Measurements from ENCODE around the gene DGKK.
"Not testable (repeated sequence)": the region's sequence is repeated elsewhere in the genome, so short reads cannot be mapped to it uniquely, and the experiment has no call there.

Gene DGKK

GRCh38 chrX:50403903-50404302 lies 66.7 kb downstream of the DGKK start:
- no peak overlapping the region for H3K27ac ChIP-seq (ENCODE audit: low read depth, low read length)
- H3K27me3 ChIP-seq (ENCODE audit: control insufficient read depth, insufficient read depth, low read length): no peaks in the 10 kb centered on the region

GRCh38 chrX:50402886-50403285 lies 67.7 kb downstream of the DGKK start:
- no peak overlapping the region for H3K4me3 ChIP-seq (ENCODE audit: low read length)
- H3K27me3 ChIP-seq (ENCODE audit: control insufficient read depth, insufficient read depth, low read length): no peaks in the 10 kb centered on the region
- no peak overlapping the region for H3K27ac ChIP-seq (ENCODE audit: low read depth, low read length)
- H3K4me1 ChIP-seq (ENCODE audit: control insufficient read depth, insufficient read depth, low read length): no peaks in the 10 kb centered on the region
- no peak overlapping the region for H3K9ac ChIP-seq (ENCODE audit: low read length)
- no peaks in the 10 kb centered on the region for H3K36me3 ChIP-seq (ENCODE audit: control insufficient read depth, insufficient read depth, low read length)

More at GRCh38 chrX:50403903-50404302, 66.7 kb downstream of the DGKK start:
- H3K4me1 ChIP-seq (ENCODE audit: control insufficient read depth, insufficient read depth, low read length): no peaks in the 10 kb centered on the region
- H3K36me3 ChIP-seq (ENCODE audit: control insufficient read depth, insufficient read depth, low read length): no peaks in the 10 kb centered on the region
- no peak overlapping the region for H3K4me3 ChIP-seq (ENCODE audit: low read length)
- H3K9ac ChIP-seq (ENCODE audit: low read length): no peak overlapping the region

- no peaks in the 10 kb centered on the region for H3K4me1 ChIP-seq (ENCODE audit: control insufficient read depth, insufficient read depth, low read length)
- no peak overlapping the region for H3K4me3 ChIP-seq (ENCODE audit: low read length)
- H3K27ac ChIP-seq (ENCODE audit: low read depth, low read length): no peak overlapping the region
- H3K9ac ChIP-seq (ENCODE audit: low read length): no peak overlapping the region
- H3K27me3 ChIP-seq (ENCODE audit: control insufficient read depth, insufficient read depth, low read length): no peaks in the 10 kb centered on the region
- H3K36me3 ChIP-seq (ENCODE audit: control insufficient read depth, insufficient read depth, low read length): no peaks in the 10 kb centered on the region
Observed at GRCh38 chrX:50393902-50394301, 76.7 kb downstream of the DGKK start.

DNA sequence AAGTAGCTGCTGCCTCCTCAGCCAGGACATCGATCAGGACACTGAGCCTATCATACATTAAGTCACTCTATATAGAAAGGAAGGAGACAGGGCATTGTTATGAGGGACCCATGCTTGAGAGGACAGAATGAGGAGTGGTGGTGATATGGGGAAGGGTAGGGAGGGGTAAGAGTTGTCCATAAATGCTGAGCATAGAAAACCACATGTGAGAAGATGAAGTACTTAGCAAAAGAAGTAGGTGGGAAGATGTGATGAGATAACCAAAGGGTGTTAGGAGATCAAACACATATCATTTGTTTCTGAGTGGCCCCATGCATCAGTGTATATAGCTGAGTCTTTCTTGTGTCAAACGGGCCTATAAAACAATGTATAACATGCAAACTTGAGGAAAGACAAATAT lies 84.1 kb downstream of the DGKK start:
- Histone ChIP-seq H3K27ac (ENCODE audit: low read depth, low read length) (no peak overlapping the region), H3K4me1 (ENCODE audit: control insufficient read depth, insufficient read depth, low read length) (no peaks in the 10 kb centered on the region), H3K4me3 (ENCODE audit: low read length) (no peak overlapping the region), H3K36me3 (ENCODE audit: control insufficient read depth, insufficient read depth, low read length) (no peaks in the 10 kb centered on the region), H3K9ac (ENCODE audit: low read length) (no peak overlapping the region), H3K27me3 (ENCODE audit: control insufficient read depth, insufficient read depth, low read length) (no peaks in the 10 kb centered on the region)

DNA sequence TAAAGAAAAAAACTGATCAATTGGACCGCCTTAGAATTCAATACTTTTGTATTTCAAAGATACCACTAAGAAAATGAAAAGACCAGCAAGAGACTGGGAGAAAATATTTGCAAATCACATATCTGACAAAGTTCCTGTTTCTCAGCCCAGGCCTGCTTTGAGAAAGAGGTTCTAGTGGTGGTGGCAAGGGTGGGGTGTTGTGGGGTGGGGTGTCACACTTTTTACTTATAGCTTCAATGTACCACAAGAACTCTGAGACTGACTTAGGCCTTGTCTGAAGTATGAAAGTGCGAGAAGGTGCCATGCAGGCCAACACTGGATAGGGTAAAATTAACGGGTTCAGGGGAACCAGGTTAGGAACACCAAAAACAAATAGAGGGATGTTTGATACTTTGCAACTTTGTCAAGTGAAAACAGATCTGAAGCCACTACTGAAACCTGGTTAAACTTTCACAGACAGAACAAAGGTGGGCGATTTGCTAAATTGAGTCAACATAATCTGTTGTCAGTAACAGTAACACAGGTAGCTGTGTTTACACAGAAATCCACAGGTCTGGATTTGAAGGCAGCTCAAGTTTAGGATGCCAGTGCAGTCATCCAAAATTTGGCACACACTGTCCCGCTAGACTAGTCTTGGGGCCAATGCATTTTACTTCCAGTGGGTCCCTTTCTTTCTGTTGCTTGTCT lies 88.8 kb downstream of the DGKK start:
- Histone ChIP-seq H3K4me3 (ENCODE audit: low read length) (no peak overlapping the region), H3K4me1 (ENCODE audit: control insufficient read depth, insufficient read depth, low read length) (no peaks in the 10 kb centered on the region), H3K9ac (ENCODE audit: low read length) (no peak overlapping the region), H3K27me3 (ENCODE audit: control insufficient read depth, insufficient read depth, low read length) (no peaks in the 10 kb centered on the region), H3K36me3 (ENCODE audit: control insufficient read depth, insufficient read depth, low read length) (no peaks in the 10 kb centered on the region), H3K27ac (ENCODE audit: low read depth, low read length) (no peak overlapping the region)

DNA sequence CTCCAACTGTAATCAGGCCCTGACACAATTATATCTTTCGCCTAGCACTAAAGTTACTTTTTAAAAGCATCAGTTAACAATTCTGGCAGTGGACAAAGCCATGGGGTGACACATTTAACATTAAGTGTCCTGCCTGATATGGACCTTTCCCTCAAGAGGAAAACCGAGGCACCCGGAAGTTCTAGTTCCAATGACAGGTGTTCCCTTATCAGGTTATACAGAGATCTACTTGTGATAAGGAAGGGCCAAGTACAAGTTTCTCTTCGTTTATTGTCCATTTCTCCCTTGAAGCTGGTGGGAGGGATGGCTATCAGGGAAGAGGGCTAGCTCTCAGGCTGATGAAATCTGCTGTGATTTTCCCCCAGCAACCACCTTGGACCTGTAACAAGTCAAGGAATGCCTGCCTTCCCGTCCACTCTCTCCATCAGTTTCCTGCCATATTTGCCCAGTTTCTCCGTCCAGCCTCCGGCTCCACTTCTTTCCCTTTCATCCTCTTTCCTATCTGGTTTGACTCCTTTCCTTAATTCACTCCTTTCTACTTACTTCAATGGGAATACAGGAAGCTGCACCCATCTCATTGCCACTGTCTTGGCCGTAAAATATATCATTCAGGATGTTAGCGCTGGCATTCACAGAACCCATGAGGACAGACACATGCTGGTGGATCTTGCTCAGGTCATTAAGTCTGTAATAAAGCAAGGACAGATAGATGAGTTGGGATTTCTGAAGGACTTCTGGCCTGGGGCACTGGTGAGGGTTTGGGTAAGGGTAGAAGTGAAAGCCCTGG lies 95.0 kb downstream of the DGKK start:
- H3K27me3 ChIP-seq (ENCODE audit: control insufficient read depth, insufficient read depth, low read length): no peaks in the 10 kb centered on the region
- H3K4me1 ChIP-seq (ENCODE audit: control insufficient read depth, insufficient read depth, low read length): no peaks in the 10 kb centered on the region
- H3K4me3 ChIP-seq (ENCODE audit: low read length): no peak overlapping the region
- no peak overlapping the region for H3K27ac ChIP-seq (ENCODE audit: low read depth, low read length)
- no peak overlapping the region for H3K9ac ChIP-seq (ENCODE audit: low read length)
- no peaks in the 10 kb centered on the region for H3K36me3 ChIP-seq (ENCODE audit: control insufficient read depth, insufficient read depth, low read length)

DNA sequence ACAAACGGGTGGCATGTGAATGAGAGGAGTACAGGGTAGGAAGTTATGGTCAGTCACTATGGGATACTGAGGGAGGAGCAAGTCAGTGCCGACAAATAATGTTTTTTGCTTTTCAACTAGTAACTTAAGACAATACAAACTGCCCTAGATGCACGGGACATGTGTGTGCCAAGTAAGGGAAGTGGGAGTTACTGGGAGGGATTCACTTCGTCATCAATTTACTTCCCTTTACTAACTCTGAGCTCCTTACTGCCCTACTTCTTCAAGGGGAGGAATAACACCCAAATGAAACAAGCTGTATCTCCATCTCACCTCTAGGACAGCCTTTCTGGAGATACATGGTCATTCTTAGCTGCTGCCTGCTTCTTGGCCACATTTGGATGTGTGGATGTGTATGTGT lies 97.7 kb downstream of the DGKK start:
- no peaks in the 10 kb centered on the region for H3K36me3 ChIP-seq (ENCODE audit: control insufficient read depth, insufficient read depth, low read length)
- no peaks in the 10 kb centered on the region for H3K27me3 ChIP-seq (ENCODE audit: control insufficient read depth, insufficient read depth, low read length)

GRCh38 chrX:50343917-50344316 lies 126.7 kb downstream of the DGKK start:
- no peaks in the 10 kb centered on the region for H3K36me3 ChIP-seq (ENCODE audit: control insufficient read depth, insufficient read depth, low read length)
- no peak overlapping the region for H3K27ac ChIP-seq (ENCODE audit: low read depth, low read length)
- H3K27me3 ChIP-seq (ENCODE audit: control insufficient read depth, insufficient read depth, low read length): no peaks in the 10 kb centered on the region
- no peak overlapping the region for H3K4me3 ChIP-seq (ENCODE audit: low read length)
- no peaks in the 10 kb centered on the region for H3K4me1 ChIP-seq (ENCODE audit: control insufficient read depth, insufficient read depth, low read length)
- H3K9ac ChIP-seq (ENCODE audit: low read length): no peak overlapping the region

More for the DNA sequence above, 97.7 kb downstream of the DGKK start:
- no peak overlapping the region for H3K4me3 ChIP-seq (ENCODE audit: low read length)
- H3K27ac ChIP-seq (ENCODE audit: low read depth, low read length): no peak overlapping the region
- H3K4me1 ChIP-seq (ENCODE audit: control insufficient read depth, insufficient read depth, low read length): no peaks in the 10 kb centered on the region
- H3K9ac ChIP-seq (ENCODE audit: low read length): no peak overlapping the region

DNA sequence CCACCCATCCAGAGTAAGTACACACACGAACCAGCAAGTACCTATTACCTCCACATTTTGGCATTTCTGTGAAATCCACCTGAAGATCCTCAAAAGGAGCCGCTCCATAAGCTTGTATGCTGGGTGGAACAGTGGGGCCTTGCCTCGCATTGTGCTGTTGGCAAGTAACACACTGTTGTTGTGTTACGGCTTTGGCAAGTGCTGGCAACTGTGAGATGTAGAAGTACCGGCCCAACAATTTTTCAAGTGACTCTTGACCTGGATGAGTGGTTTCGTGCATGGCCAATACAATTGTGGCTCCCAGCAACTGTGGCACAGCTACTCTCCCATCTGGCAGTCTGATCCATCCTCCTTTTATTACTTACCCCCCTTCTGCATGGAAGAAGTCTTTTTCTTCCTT lies 137.3 kb downstream of the DGKK start:
- peaks cover 3% of the 10 kb centered on the region for H3K27me3 ChIP-seq (ENCODE audit: control insufficient read depth, insufficient read depth, low read length)
- H3K36me3 ChIP-seq (ENCODE audit: control insufficient read depth, insufficient read depth, low read length): no peaks in the 10 kb centered on the region
- no peak overlapping the region for H3K4me3 ChIP-seq (ENCODE audit: low read length)
- no peak overlapping the region for H3K27ac ChIP-seq (ENCODE audit: low read depth, low read length)
- no peak overlapping the region for H3K9ac ChIP-seq (ENCODE audit: low read length)
- H3K4me1 ChIP-seq (ENCODE audit: control insufficient read depth, insufficient read depth, low read length): no peaks in the 10 kb centered on the region

GRCh38 chrX:50332668-50333067 lies 138.0 kb downstream of the DGKK start:
- H3K4me1 ChIP-seq (ENCODE audit: control insufficient read depth, insufficient read depth, low read length); H3K4me3 ChIP-seq (ENCODE audit: low read length); H3K27ac ChIP-seq (ENCODE audit: low read depth, low read length); H3K9ac ChIP-seq (ENCODE audit: low read length); H3K36me3 ChIP-seq (ENCODE audit: control insufficient read depth, insufficient read depth, low read length); H3K27me3 ChIP-seq (ENCODE audit: control insufficient read depth, insufficient read depth, low read length): not testable (repeated sequence)

DNA sequence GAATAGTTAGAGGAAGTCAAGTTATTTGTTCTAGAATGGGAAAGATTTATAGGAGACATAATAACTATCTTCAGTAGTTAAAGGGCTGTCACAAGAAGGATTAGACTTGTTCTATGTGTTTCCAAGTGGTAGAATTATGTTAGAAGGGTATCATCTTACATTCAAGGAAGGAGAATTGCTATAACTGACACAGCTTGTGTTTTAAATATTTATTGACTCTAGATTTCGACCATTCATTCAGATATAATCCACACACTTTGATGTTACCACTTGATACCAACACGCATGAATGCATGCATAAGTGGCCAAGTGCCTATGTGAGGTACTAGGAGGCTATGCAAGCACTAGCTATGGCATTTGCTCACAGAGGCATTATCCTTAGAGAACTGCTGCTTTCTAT lies 143.4 kb downstream of the DGKK start:
- H3K36me3 ChIP-seq (ENCODE audit: control insufficient read depth, insufficient read depth, low read length): no peaks in the 10 kb centered on the region
- H3K9ac ChIP-seq (ENCODE audit: low read length): no peak overlapping the region
- H3K27me3 ChIP-seq (ENCODE audit: control insufficient read depth, insufficient read depth, low read length): peaks cover 3% of the 10 kb centered on the region
- H3K4me1 ChIP-seq (ENCODE audit: control insufficient read depth, insufficient read depth, low read length): no peaks in the 10 kb centered on the region
- no peak overlapping the region for H3K27ac ChIP-seq (ENCODE audit: low read depth, low read length)
- H3K4me3 ChIP-seq (ENCODE audit: low read length): no peak overlapping the region
